ENCODE data around the gene IGF1R. TPM values are rescaled to one million over a fixed set of nuclear protein-coding genes. Genes with fewer than 3 reads are reported as not detected.

IGF1R gene
- total RNA-seq, 1 experiment from 2014 or later, result 24.1 TPM

GRCh38 chr15:98778960-98779359, 130.6 kb downstream of the IGF1R start:
- Histone ChIP-seq H3K36me3 (no peaks in the 10 kb centered on the region), H3K9me3 (replicated peaks) (no peaks in the 10 kb centered on the region)
- DNase-seq, result no peak

GRCh38 chr15:98779463-98780071, 131.2 kb downstream of the IGF1R start:
- no peaks in the 10 kb centered on the region for H3K9me3 ChIP-seq (replicated peaks)
- DNase-seq, result peak; percentile 92 to 98
- peaks cover 21% of the 10 kb centered on the region for H3K4me1 ChIP-seq
- H3K27me3 ChIP-seq, result no peaks in the 10 kb centered on the region
- H3K4me3 ChIP-seq, result 0 out of 2 replicates have a peak overlapping the region, but pooled peaks have one; percentile 4
- H3K36me3 ChIP-seq, result no peaks in the 10 kb centered on the region
- no peak overlapping the region for H3K27ac ChIP-seq

More at GRCh38 chr15:98778960-98779359, 130.6 kb downstream of the IGF1R start:
- H3K4me3 ChIP-seq, result no peak overlapping the region
- H3K4me1 ChIP-seq, result peaks cover 21% of the 10 kb centered on the region
- no peaks in the 10 kb centered on the region for H3K27me3 ChIP-seq
- no peak overlapping the region for H3K27ac ChIP-seq

- no peaks in the 10 kb centered on the region for H3K9me3 ChIP-seq (replicated peaks)
- no peaks in the 10 kb centered on the region for H3K36me3 ChIP-seq
- H3K4me3 ChIP-seq, result no peak overlapping the region
- H3K27me3 ChIP-seq, result no peaks in the 10 kb centered on the region
- H3K27ac ChIP-seq, result no peak overlapping the region
- H3K4me1 ChIP-seq, result peaks cover 33% of the 10 kb centered on the region
- DNase-seq, result no peak
Measured at GRCh38 chr15:98781838-98782237, 133.5 kb downstream of the IGF1R start.

- no peaks in the 10 kb centered on the region for H3K27me3 ChIP-seq
- no peaks in the 10 kb centered on the region for H3K9me3 ChIP-seq (replicated peaks)
- H3K4me1 ChIP-seq, result peaks cover 33% of the 10 kb centered on the region
- no peaks in the 10 kb centered on the region for H3K36me3 ChIP-seq
- no peak overlapping the region for H3K4me3 ChIP-seq
- DNase-seq, result no peak
- H3K27ac ChIP-seq, result no peak overlapping the region
Measured at GRCh38 chr15:98782801-98783200, 134.5 kb downstream of the IGF1R start.

- H3K27ac ChIP-seq, result peak overlapping the region; percentile 85
- no peaks in the 10 kb centered on the region for H3K36me3 ChIP-seq
- peaks cover 29% of the 10 kb centered on the region for H3K4me1 ChIP-seq
- peak overlapping the region; percentile 8; the same call in 1 of the 2 replicates for H3K4me3 ChIP-seq
- no peaks in the 10 kb centered on the region for H3K27me3 ChIP-seq
- no peak for DNase-seq
- H3K9me3 ChIP-seq (replicated peaks), result no peaks in the 10 kb centered on the region
Measured at GRCh38 chr15:98785431-98785806, 137.1 kb downstream of the IGF1R start.

GRCh38 chr15:98785807-98786621, 137.7 kb downstream of the IGF1R start:
- H3K36me3 ChIP-seq, result no peaks in the 10 kb centered on the region
- H3K4me1 ChIP-seq, result peaks cover 32% of the 10 kb centered on the region
- peak; percentile 94 to 97 for DNase-seq
- H3K4me3 ChIP-seq, result peak overlapping the region; percentile 8; the same call in 1 of the 2 replicates
- no peaks in the 10 kb centered on the region for H3K9me3 ChIP-seq (replicated peaks)
- no peaks in the 10 kb centered on the region for H3K27me3 ChIP-seq
- H3K27ac ChIP-seq, result peak overlapping the region; percentile 85

GRCh38 chr15:98786717-98787116, 138.4 kb downstream of the IGF1R start:
- Histone ChIP-seq H3K9me3 (replicated peaks) (no peaks in the 10 kb centered on the region), H3K4me3 (no peak overlapping the region)

GRCh38 chr15:98787194-98787593, 138.9 kb downstream of the IGF1R start:
- Histone ChIP-seq H3K9me3 (replicated peaks) (no peaks in the 10 kb centered on the region), H3K4me1 (peaks cover 32% of the 10 kb centered on the region), H3K36me3 (no peaks in the 10 kb centered on the region), H3K27me3 (no peaks in the 10 kb centered on the region), H3K4me3 (no peak overlapping the region), H3K27ac (no peak overlapping the region)
- no peak for DNase-seq

More at GRCh38 chr15:98786717-98787116, 138.4 kb downstream of the IGF1R start:
- Histone ChIP-seq H3K27me3 (no peaks in the 10 kb centered on the region), H3K4me1 (peaks cover 32% of the 10 kb centered on the region), H3K27ac (peak overlapping the region; percentile 85; the same call in 1 of the 2 replicates), H3K36me3 (no peaks in the 10 kb centered on the region)
- DNase-seq, result no peak

- no peak overlapping the region for H3K4me3 ChIP-seq
- H3K27me3 ChIP-seq, result no peaks in the 10 kb centered on the region
- no peak for DNase-seq
Measured at GRCh38 chr15:98787936-98788757, 139.8 kb downstream of the IGF1R start.

GRCh38 chr15:98789020-98789419, 140.7 kb downstream of the IGF1R start:
- DNase-seq, result no peak
- Histone ChIP-seq H3K4me1 (peaks cover 34% of the 10 kb centered on the region), H3K36me3 (no peaks in the 10 kb centered on the region), H3K9me3 (replicated peaks) (no peaks in the 10 kb centered on the region), H3K27me3 (no peaks in the 10 kb centered on the region), H3K27ac (no peak overlapping the region), H3K4me3 (no peak overlapping the region)

More at GRCh38 chr15:98787936-98788757, 139.8 kb downstream of the IGF1R start:
- peaks cover 34% of the 10 kb centered on the region for H3K4me1 ChIP-seq
- no peak overlapping the region for H3K27ac ChIP-seq
- no peaks in the 10 kb centered on the region for H3K36me3 ChIP-seq
- no peaks in the 10 kb centered on the region for H3K9me3 ChIP-seq (replicated peaks)

- Histone ChIP-seq H3K4me3 (no peak overlapping the region), H3K27me3 (no peaks in the 10 kb centered on the region), H3K9me3 (replicated peaks) (no peaks in the 10 kb centered on the region), H3K36me3 (no peaks in the 10 kb centered on the region), H3K27ac (no peak overlapping the region), H3K4me1 (peaks cover 34% of the 10 kb centered on the region)
- DNase-seq, result peak in 1 of 2 experiments; percentile 38
Measured at GRCh38 chr15:98790270-98790669, 141.9 kb downstream of the IGF1R start.

GRCh38 chr15:98791046-98791701, 142.8 kb downstream of the IGF1R start:
- no peak for DNase-seq

GRCh38 chr15:98792117-98792516, 143.8 kb downstream of the IGF1R start:
- H3K9me3 ChIP-seq (replicated peaks), result no peaks in the 10 kb centered on the region
- peaks cover 22% of the 10 kb centered on the region for H3K4me1 ChIP-seq
- no peaks in the 10 kb centered on the region for H3K27me3 ChIP-seq
- H3K4me3 ChIP-seq, result no peak overlapping the region
- no peak for DNase-seq
- no peak overlapping the region for H3K27ac ChIP-seq
- H3K36me3 ChIP-seq, result no peaks in the 10 kb centered on the region

More at GRCh38 chr15:98791046-98791701, 142.8 kb downstream of the IGF1R start:
- Histone ChIP-seq H3K4me1 (peaks cover 29% of the 10 kb centered on the region), H3K36me3 (no peaks in the 10 kb centered on the region), H3K4me3 (no peak overlapping the region), H3K27me3 (no peaks in the 10 kb centered on the region), H3K27ac (no peak overlapping the region), H3K9me3 (replicated peaks) (no peaks in the 10 kb centered on the region)

GRCh38 chr15:98794211-98794610, 145.9 kb downstream of the IGF1R start:
- Histone ChIP-seq H3K36me3 (no peaks in the 10 kb centered on the region), H3K4me1 (peaks cover 17% of the 10 kb centered on the region), H3K27me3 (no peaks in the 10 kb centered on the region), H3K9me3 (replicated peaks) (no peaks in the 10 kb centered on the region), H3K4me3 (no peak overlapping the region), H3K27ac (no peak overlapping the region)
- no peak for DNase-seq
